Colon (tissue), 2 donors: Measurements from ENCODE around the gene NSA2.
"Not testable (repeated sequence)": the region's sequence is repeated elsewhere in the genome, so short reads cannot be mapped to it uniquely, and the experiment has no call there.

Source experiments
- FAIRE-seq: peaks from 2 replicates; lab custom pipeline; 2012; peaks lifted over from hg19 to GRCh38; lab: Jason Lieb, UNC
- donor health status: control.
- donor health status: control.

The NSA2 gene

GRCh38 chr5:74766849-74767578 is at the start of gene NSA2, which contains the start of gene GFM2:
Gene NSA2, plus strand, starts transcription at chr5:74767249. Its CDS starts 112 bp downstream, at chr5:74767361.
Gene GFM2, minus strand, starts transcription at chr5:74767117. Its CDS starts 3,375 bp downstream, at chr5:74763742.
- FAIRE-seq, result no peak

- FAIRE-seq, result no peak
Observed at GRCh38 chr5:74717596-74717995, 49.5 kb upstream of the NSA2 start.

GRCh38 chr5:74722271-74722670 is 44.8 kb upstream of the NSA2 start:
- FAIRE-seq, result no peak

GRCh38 chr5:74725331-74725730 is 41.7 kb upstream of the NSA2 start:
- no peak for FAIRE-seq

- FAIRE-seq, result no peak
Observed at GRCh38 chr5:74736759-74737158, 30.3 kb upstream of the NSA2 start.

- FAIRE-seq, result no peak
Observed at GRCh38 chr5:74738406-74738805, 28.6 kb upstream of the NSA2 start.

- not testable (repeated sequence) for FAIRE-seq
Observed at GRCh38 chr5:74748742-74749141, 18.3 kb upstream of the NSA2 start.

- FAIRE-seq, result no peak
Observed at GRCh38 chr5:74761241-74761640, 5.8 kb upstream of the NSA2 start.

- FAIRE-seq, result no peak
Observed at GRCh38 chr5:74762599-74762998, 4.5 kb upstream of the NSA2 start.

GRCh38 chr5:74763504-74763903 is 3.5 kb upstream of the NSA2 start:
- no peak for FAIRE-seq

GRCh38 chr5:74765201-74765600 is 1.8 kb upstream of the NSA2 start:
- no peak for FAIRE-seq

- no peak for FAIRE-seq
Observed at GRCh38 chr5:74765929-74766328, 1.1 kb upstream of the NSA2 start.

- no peak for FAIRE-seq
Observed at GRCh38 chr5:74766418-74766848, 616 bp upstream of the NSA2 start.

- no peak for FAIRE-seq
Observed at GRCh38 chr5:74767579-74767913, 497 bp downstream of the NSA2 start.

GRCh38 chr5:74772359-74772758 is 5.3 kb downstream of the NSA2 start:
- no peak for FAIRE-seq

- no peak for FAIRE-seq
Observed at GRCh38 chr5:74778609-74779008, 11.6 kb downstream of the NSA2 start.

GRCh38 chr5:74786851-74787250 is 19.8 kb downstream of the NSA2 start:
- FAIRE-seq, result no peak

GRCh38 chr5:74787424-74787823 is 20.4 kb downstream of the NSA2 start:
- no peak for FAIRE-seq

- not testable (repeated sequence) for FAIRE-seq
Observed at GRCh38 chr5:74791669-74792068, 24.6 kb downstream of the NSA2 start.

- no peak for FAIRE-seq
Observed at GRCh38 chr5:74798977-74799911, 32.2 kb downstream of the NSA2 start.

GRCh38 chr5:74801197-74801596 is 34.1 kb downstream of the NSA2 start:
- FAIRE-seq, result no peak

- FAIRE-seq, result no peak
Observed at GRCh38 chr5:74801941-74802340, 34.9 kb downstream of the NSA2 start.

- no peak for FAIRE-seq
Observed at GRCh38 chr5:74810915-74811314, 43.9 kb downstream of the NSA2 start.
